OCI-LY1 (cell line): ENCODE measurements around the gene TLR9.
"Not testable (repeated sequence)": the region's sequence is repeated elsewhere in the genome, so short reads cannot be mapped to it uniquely, and the experiment has no call there.

Experiments
- H2AFZ ChIP-seq: fragments of 200-600 bp; sonication (generic), shearing (Covaris generic); 2 replicates; pipeline ENCODE4 v1.6.0; 2014; ENCODE audit warnings: antibody characterized with exemption, mild to moderate bottlenecking, low read length
- H3F3A ChIP-seq: fragments of 200-600 bp; sonication (generic), shearing (Covaris generic); 2 replicates; pipeline ENCODE4 v1.6.0; 2014; ENCODE audit warnings: mild to moderate bottlenecking, antibody characterized with exemption, low read length, moderate library complexity; ENCODE audit not compliant: insufficient read depth
- H3K27ac ChIP-seq: fragments of 200-600 bp; sonication (generic); 2 replicates; pipeline ENCODE4 v1.5.1; 2014; ENCODE audit warnings: low read length, mixed run types, mild to moderate bottlenecking, low read depth; ENCODE audit not compliant: poor library complexity, severe bottlenecking
- H3K27me3 ChIP-seq: fragments of 200-600 bp; sonication (generic); 2 replicates; pipeline ENCODE4 v1.6.0; 2014; ENCODE audit warnings: antibody characterized with exemption, mild to moderate bottlenecking, low read length, moderate library complexity; ENCODE audit not compliant: insufficient read depth
- H3K36me3 ChIP-seq: fragments of 200-600 bp; sonication (generic); 2 replicates; pipeline ENCODE4 v1.6.1; 2014; ENCODE audit warnings: mild to moderate bottlenecking, antibody characterized with exemption, low read length, moderate library complexity, mixed read lengths; ENCODE audit not compliant: insufficient read depth
- H3K4me1 ChIP-seq: fragments of 200-600 bp; sonication (generic); 2 replicates; pipeline ENCODE4 v1.5.1; 2014; ENCODE audit warnings: mild to moderate bottlenecking, low read length, moderate library complexity; ENCODE audit not compliant: insufficient read depth, severe bottlenecking
- H3K4me2 ChIP-seq: fragments of 200-600 bp; sonication (generic), shearing (Covaris generic); 2 replicates; pipeline ENCODE4 v1.6.1; 2014; ENCODE audit warnings: low read length
- H3K4me3 ChIP-seq: fragments of 200-600 bp; sonication (generic); 2 replicates; pipeline ENCODE4 v1.5.1; 2014; ENCODE audit warnings: low read length, low read depth, mild to moderate bottlenecking, mixed read lengths; ENCODE audit not compliant: poor library complexity, severe bottlenecking
- H3K79me2 ChIP-seq: fragments of 200-600 bp; shearing (Covaris generic); 2 replicates; pipeline ENCODE4 v1.6.1; 2016; ENCODE audit warnings: mixed run types, low read length, mixed read lengths; ENCODE audit not compliant: insufficient read depth
- H3K9ac ChIP-seq: fragments of 200-600 bp; sonication (generic), shearing (Covaris generic); 2 replicates; pipeline ENCODE4 v1.6.1; 2014; ENCODE audit warnings: mild to moderate bottlenecking, low read length, mixed read lengths
- H3K9me2 ChIP-seq: fragments of 200-600 bp; sonication (generic), shearing (Covaris generic); 2 replicates; pipeline ENCODE4 v1.6.1; 2014; ENCODE audit warnings: low read depth, mild to moderate bottlenecking, low read length, mixed read lengths
- H3K9me3 ChIP-seq: fragments of 200-600 bp; shearing (Covaris generic); 2 replicates; pipeline ENCODE4 v1.6.1; 2014; ENCODE audit warnings: low read length, mixed read lengths
- H4K20me1 ChIP-seq: fragments of 200-600 bp; sonication (generic), shearing (Covaris generic); 2 replicates; pipeline ENCODE4 v1.6.0; 2016; ENCODE audit warnings: mild to moderate bottlenecking, low read length; ENCODE audit not compliant: insufficient read depth
- EZH2 ChIP-seq: fragments of 200-600 bp; sonication (generic), shearing (Covaris generic); IDR thresholded peaks from 2 replicates; pipeline ENCODE4 v1.8.0; 2017; ENCODE audit warnings: borderline replicate concordance, mixed run types, mild to moderate bottlenecking, antibody characterized with exemption, low read length, moderate library complexity, mixed read lengths
- TF ChIP-seq, protein P1 (sequence below): fragments of 200-600 bp; sonication (generic), shearing (Covaris generic); IDR thresholded peaks from 2 replicates; pipeline ENCODE4 v1.5.1; 2017; ENCODE audit warnings: mild to moderate bottlenecking, antibody characterized with exemption, low read length, moderate library complexity, mixed read lengths

Gene TLR9, protein sequence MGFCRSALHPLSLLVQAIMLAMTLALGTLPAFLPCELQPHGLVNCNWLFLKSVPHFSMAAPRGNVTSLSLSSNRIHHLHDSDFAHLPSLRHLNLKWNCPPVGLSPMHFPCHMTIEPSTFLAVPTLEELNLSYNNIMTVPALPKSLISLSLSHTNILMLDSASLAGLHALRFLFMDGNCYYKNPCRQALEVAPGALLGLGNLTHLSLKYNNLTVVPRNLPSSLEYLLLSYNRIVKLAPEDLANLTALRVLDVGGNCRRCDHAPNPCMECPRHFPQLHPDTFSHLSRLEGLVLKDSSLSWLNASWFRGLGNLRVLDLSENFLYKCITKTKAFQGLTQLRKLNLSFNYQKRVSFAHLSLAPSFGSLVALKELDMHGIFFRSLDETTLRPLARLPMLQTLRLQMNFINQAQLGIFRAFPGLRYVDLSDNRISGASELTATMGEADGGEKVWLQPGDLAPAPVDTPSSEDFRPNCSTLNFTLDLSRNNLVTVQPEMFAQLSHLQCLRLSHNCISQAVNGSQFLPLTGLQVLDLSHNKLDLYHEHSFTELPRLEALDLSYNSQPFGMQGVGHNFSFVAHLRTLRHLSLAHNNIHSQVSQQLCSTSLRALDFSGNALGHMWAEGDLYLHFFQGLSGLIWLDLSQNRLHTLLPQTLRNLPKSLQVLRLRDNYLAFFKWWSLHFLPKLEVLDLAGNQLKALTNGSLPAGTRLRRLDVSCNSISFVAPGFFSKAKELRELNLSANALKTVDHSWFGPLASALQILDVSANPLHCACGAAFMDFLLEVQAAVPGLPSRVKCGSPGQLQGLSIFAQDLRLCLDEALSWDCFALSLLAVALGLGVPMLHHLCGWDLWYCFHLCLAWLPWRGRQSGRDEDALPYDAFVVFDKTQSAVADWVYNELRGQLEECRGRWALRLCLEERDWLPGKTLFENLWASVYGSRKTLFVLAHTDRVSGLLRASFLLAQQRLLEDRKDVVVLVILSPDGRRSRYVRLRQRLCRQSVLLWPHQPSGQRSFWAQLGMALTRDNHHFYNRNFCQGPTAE

DNA sequence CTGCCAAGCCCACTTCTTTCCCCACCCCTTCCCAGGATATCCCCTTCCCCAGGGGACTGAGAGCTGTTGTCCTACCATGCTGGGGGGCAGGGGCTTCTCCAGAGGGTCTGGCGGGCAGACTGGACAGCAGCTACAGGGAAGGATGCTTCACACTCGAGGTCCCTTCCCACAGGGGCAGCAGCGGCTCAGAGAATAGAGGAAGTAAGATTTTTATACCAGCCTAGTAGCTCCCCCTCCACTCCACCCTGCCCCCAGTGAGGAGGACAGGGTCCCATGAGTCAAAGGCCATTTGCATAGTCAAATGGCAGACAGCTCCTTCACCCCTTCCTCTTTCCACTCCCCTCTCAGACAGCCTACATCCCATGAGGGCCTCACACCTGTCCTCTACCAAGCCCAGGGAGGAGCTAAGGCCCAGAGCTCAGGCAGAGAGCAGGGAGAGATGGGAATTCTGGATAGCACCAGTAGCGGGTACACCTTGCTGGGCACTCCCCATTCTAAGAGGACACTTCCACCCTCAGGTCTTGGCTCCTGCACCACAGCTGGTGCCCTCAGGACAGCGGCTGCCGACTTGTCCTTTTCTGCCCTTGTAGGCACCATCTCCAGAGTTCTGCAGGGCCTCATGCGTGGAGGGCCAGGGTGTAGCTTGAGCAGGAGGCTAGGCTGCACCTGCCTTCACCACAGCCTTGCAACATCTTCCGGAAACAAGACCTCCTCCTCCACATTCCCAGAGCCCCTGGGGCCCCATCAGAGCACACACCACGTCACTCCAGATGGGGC, at the start of gene TLR9:
Gene TLR9, minus strand, starts transcription at position 194 of the 777 bp plus-strand sequence. Its CDS starts 116 bp downstream, at position 78.
- Histone ChIP-seq H3K27me3 (no peaks in the 10 kb centered on the region), H3K9me3 (no peaks in the 10 kb centered on the region), H2AFZ (no peak within 1 kb of the TSS), H3K36me3 (peaks cover 50% of the 10 kb centered on the region; the same call in 1 of the 2 replicates), H3K79me2 (peaks cover 6% of the 10 kb centered on the region; the same call in 1 of the 2 replicates), H3K4me1 (peaks cover 43% of the 10 kb centered on the region), H3K9me2 (no peaks in the 10 kb centered on the region), H3K4me2 (peak within 1 kb of the TSS; percentile 71), H3K27ac (peak within 1 kb of the TSS; percentile 92), H3K9ac (peak within 1 kb of the TSS; percentile 68), H3F3A (no peaks in the 10 kb centered on the region), H4K20me1 (no peaks in the 10 kb centered on the region), H3K4me3 (peak within 1 kb of the TSS; percentile 64)
- TF ChIP-seq EZH2: no peak
- TF ChIP-seq, protein P1, sequence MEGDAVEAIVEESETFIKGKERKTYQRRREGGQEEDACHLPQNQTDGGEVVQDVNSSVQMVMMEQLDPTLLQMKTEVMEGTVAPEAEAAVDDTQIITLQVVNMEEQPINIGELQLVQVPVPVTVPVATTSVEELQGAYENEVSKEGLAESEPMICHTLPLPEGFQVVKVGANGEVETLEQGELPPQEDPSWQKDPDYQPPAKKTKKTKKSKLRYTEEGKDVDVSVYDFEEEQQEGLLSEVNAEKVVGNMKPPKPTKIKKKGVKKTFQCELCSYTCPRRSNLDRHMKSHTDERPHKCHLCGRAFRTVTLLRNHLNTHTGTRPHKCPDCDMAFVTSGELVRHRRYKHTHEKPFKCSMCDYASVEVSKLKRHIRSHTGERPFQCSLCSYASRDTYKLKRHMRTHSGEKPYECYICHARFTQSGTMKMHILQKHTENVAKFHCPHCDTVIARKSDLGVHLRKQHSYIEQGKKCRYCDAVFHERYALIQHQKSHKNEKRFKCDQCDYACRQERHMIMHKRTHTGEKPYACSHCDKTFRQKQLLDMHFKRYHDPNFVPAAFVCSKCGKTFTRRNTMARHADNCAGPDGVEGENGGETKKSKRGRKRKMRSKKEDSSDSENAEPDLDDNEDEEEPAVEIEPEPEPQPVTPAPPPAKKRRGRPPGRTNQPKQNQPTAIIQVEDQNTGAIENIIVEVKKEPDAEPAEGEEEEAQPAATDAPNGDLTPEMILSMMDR: no peak

DNA sequence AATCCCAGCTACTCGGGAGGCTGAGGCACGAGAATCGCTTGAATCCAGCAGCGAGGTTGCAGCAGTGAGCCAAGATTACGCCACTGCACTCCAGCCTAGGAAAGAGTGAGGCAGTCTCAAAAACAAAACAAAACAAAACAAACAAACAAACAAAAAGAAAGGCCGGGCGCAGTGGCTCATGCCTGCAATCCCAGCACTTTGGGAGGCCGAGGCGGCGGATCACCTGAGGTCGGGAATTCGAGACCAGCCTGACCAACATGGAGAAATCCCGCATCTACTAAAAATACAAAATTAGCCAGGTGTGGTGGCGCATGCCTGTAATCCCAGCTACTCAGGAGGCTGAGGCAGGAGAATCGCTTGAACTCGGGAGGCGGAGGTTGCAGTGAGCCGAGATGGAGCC, 49.3 kb upstream of the TLR9 start:
- not testable (repeated sequence) for H3K9me3 ChIP-seq, H3K4me3 ChIP-seq, H3K9ac ChIP-seq

GRCh38 chr3:52272831-52273230, 47.4 kb upstream of the TLR9 start:
- H4K20me1 ChIP-seq: no peaks in the 10 kb centered on the region
- no peak for TF ChIP-seq EZH2
- TF ChIP-seq, protein P1: no peak
- no peak overlapping the region for H3K9ac ChIP-seq
- H2AFZ ChIP-seq: no peak overlapping the region
- no peaks in the 10 kb centered on the region for H3K27me3 ChIP-seq
- peaks cover 50% of the 10 kb centered on the region for H3K4me1 ChIP-seq
- H3K4me2 ChIP-seq: no peak overlapping the region
- no peak overlapping the region for H3K4me3 ChIP-seq
- H3F3A ChIP-seq: no peaks in the 10 kb centered on the region
- peaks cover 76% of the 10 kb centered on the region for H3K36me3 ChIP-seq
- H3K79me2 ChIP-seq: peaks cover 87% of the 10 kb centered on the region
- H3K27ac ChIP-seq: no peak overlapping the region
- no peaks in the 10 kb centered on the region for H3K9me3 ChIP-seq
- H3K9me2 ChIP-seq: no peaks in the 10 kb centered on the region

More for the DNA sequence above, 49.3 kb upstream of the TLR9 start:
- not testable (repeated sequence) for H2AFZ ChIP-seq, H3K27ac ChIP-seq, H3K9me2 ChIP-seq, H3K27me3 ChIP-seq, H3F3A ChIP-seq, H3K4me2 ChIP-seq, H4K20me1 ChIP-seq
- Histone ChIP-seq H3K79me2 (peaks cover 82% of the 10 kb centered on the region), H3K4me1 (peaks cover 59% of the 10 kb centered on the region), H3K36me3 (peaks cover 57% of the 10 kb centered on the region)

- not testable (repeated sequence) for H3K27ac ChIP-seq, H3F3A ChIP-seq, H2AFZ ChIP-seq, H4K20me1 ChIP-seq, H3K4me3 ChIP-seq, H3K9me3 ChIP-seq, H3K9ac ChIP-seq, H3K9me2 ChIP-seq, H3K27me3 ChIP-seq
- peak overlapping the region; percentile 40; the same call in 1 of the 2 replicates for H3K4me2 ChIP-seq
- peaks cover 50% of the 10 kb centered on the region for H3K4me1 ChIP-seq
- peaks cover 83% of the 10 kb centered on the region for H3K36me3 ChIP-seq
- peaks cover 80% of the 10 kb centered on the region for H3K79me2 ChIP-seq
These were observed 46.7 kb upstream of the TLR9 start for GRCh38 chr3:52272172-52272571.
